Measurements from ENCODE around the gene WFDC6. TPM values are rescaled to one million over a fixed set of nuclear protein-coding genes. Genes with fewer than 3 reads are reported as not detected.

The WFDC6 gene
- polyA plus RNA-seq, 1 donor = not detected

Other genes starting within 250 kb of the WFDC6 start
- not detected for gene RBPJL, start 232.6 kb downstream of the WFDC6 start, polyA plus RNA-seq (ENCODE audit: insufficient read length)
- 0.57 TPM for gene MATN4, start 231.2 kb downstream of the WFDC6 start, polyA plus RNA-seq (ENCODE audit: insufficient read length)
- gene SDC4, start 191.1 kb downstream of the WFDC6 start, polyA plus RNA-seq (ENCODE audit: insufficient read length) = 8.5 TPM
- gene SYS1, start 176.3 kb downstream of the WFDC6 start, polyA plus RNA-seq (ENCODE audit: insufficient read length) = 14.2 TPM
- 0.68 TPM for gene TP53TG5, start 161.2 kb downstream of the WFDC6 start, polyA plus RNA-seq (ENCODE audit: insufficient read length)
- gene DBNDD2, start 131.2 kb downstream of the WFDC6 start, polyA plus RNA-seq (ENCODE audit: insufficient read length) = 30.5 TPM
- 70.1 TPM for gene PIGT, start 123.3 kb downstream of the WFDC6 start, polyA plus RNA-seq (ENCODE audit: insufficient read length)
- gene WFDC2, start 69.7 kb downstream of the WFDC6 start, polyA plus RNA-seq (ENCODE audit: insufficient read length) = 0.25 TPM
- gene SPINT3, start 23.9 kb downstream of the WFDC6 start, polyA plus RNA-seq (ENCODE audit: insufficient read length) = not detected
- not detected for gene EPPIN, start 7.9 kb upstream of the WFDC6 start, polyA plus RNA-seq (ENCODE audit: insufficient read length)
- not detected for gene WFDC8, start 39.8 kb upstream of the WFDC6 start, polyA plus RNA-seq (ENCODE audit: insufficient read length)
- not detected for gene WFDC10A, start 90.3 kb upstream of the WFDC6 start, polyA plus RNA-seq (ENCODE audit: insufficient read length)
- not detected for gene WFDC9, start 91.8 kb upstream of the WFDC6 start, polyA plus RNA-seq (ENCODE audit: insufficient read length)
- gene WFDC11, start 130.8 kb upstream of the WFDC6 start, polyA plus RNA-seq (ENCODE audit: insufficient read length) = not detected
- gene WFDC13, start 162.6 kb upstream of the WFDC6 start, polyA plus RNA-seq (ENCODE audit: insufficient read length) = not detected
- gene WFDC10B, start 165.5 kb upstream of the WFDC6 start, polyA plus RNA-seq (ENCODE audit: insufficient read length) = not detected
- not detected for gene SPINT4, start 182.9 kb upstream of the WFDC6 start, polyA plus RNA-seq (ENCODE audit: insufficient read length)